ENCODE data around the gene RSPO4. TPM values are rescaled to one million over a fixed set of nuclear protein-coding genes. Genes with fewer than 3 reads are reported as not detected.

The RSPO4 gene
- total RNA-seq, 1 donor from 2014 or later: 0.11 TPM

DNA sequence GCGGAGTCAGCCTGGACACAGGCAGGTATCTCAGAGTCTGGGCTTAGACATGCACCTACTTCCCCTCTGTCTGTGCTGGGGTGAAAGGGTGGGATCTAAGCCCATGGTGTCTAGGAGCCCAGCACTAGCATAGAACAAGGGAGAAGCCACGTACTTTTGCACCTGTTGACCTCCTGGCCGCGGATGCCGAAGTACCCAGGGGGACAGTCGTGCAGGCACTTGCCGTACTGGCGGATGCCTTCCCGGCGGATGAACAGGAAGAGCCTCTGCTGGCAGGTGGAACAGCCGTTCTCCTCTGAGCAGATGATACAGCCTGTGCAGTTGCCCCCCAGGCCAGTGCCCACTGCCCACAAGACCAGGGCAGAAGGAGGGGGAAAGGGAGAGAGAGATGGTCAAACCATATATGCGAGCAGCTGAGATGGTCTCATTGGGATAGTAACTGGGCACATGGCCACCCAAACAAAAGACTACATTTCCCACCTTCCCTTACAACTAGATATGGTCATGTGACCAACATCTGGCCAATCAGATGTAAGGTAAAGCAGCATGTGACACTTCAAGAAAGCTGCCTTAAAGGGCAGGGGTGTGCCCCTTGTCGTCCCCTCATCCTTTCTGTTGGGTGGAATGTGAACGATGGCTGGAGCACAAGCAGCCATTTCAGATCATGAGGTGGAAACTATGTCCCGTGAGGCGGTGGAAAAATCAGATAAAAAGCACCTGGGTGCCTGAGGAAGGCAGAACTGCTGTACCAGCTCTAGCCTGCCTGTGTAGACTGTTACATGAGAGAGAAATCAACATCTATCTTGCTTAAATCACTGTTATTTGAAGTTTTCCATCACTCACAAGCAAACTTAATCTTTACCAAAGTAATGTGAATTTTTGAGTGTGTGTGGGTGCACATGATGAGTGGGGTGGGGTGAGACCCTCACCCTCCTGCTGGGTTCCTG is 34.0 kb downstream of the RSPO4 start:
- no peaks in the 10 kb centered on the region for H3K36me3 Mint-ChIP-seq (ENCODE audit: low read depth)
- no peak for DNase-seq
- H3K27me3 Mint-ChIP-seq: peaks cover 13% of the 10 kb centered on the region
- H3K4me1 Mint-ChIP-seq: no peaks in the 10 kb centered on the region
- TF ChIP-seq CTCF (IDR thresholded peaks at IDR 0.05): no peak
- ATAC-seq (ENCODE audit: low read depth): no peak
- ChIA-PET POLR2A (no interaction called here), CTCF (interaction anchor here (1.2 kb wide), 1 partner anchor 10 kb away, joined by 4 read pairs; no protein-coding TSS in a partner anchor)
- H3K4me3 Mint-ChIP-seq: no peak overlapping the region
- peaks cover 3% of the 10 kb centered on the region for H3K9me3 Mint-ChIP-seq
- no peak overlapping the region for H3K27ac Mint-ChIP-seq
- intact Hi-C loops (cut with micrococcal nuclease): no loop called here

- intact Hi-C loops (cut with micrococcal nuclease): no loop called here
- Mint-ChIP-seq H3K4me1 (no peaks in the 10 kb centered on the region), H3K4me3 (no peak overlapping the region), H3K36me3 (ENCODE audit: low read depth) (no peaks in the 10 kb centered on the region), H3K27ac (no peak overlapping the region), H3K9me3 (peaks cover 3% of the 10 kb centered on the region), H3K27me3 (peaks cover 13% of the 10 kb centered on the region)
- ATAC-seq (ENCODE audit: low read depth) (no peak), DNase-seq (no peak)
- CTCF ChIA-PET: no interaction called here
- no peak for TF ChIP-seq CTCF (IDR thresholded peaks at IDR 0.05)
- POLR2A ChIA-PET: no interaction called here
These were observed 36.2 kb downstream of the RSPO4 start for GRCh38 chr20:965956-966355.

DNA sequence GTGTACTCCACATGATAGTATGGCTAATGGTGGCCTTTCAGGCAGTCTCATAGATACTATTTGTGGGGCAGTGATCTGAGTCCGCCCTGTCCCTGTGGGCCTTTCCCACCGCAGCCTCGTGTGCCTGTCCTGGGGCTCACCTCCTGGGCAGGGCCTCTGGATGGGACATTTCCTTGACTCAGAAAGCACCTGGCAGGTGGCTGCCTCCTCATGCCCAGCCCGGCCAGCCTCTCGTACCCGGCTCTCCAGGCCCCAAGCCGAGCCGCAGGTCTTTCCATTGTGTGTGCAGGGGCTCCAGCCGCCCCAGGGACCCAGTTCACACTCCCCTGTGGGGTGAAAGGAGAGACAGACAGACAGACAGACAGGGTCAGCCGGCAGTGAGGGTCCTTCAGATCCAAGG is 38.3 kb downstream of the RSPO4 start:
- intact Hi-C loops (cut with micrococcal nuclease): no loop called here
- no peak for ATAC-seq (ENCODE audit: low read depth)
- H3K36me3 Mint-ChIP-seq (ENCODE audit: low read depth): no peaks in the 10 kb centered on the region
- H3K4me3 Mint-ChIP-seq: no peak overlapping the region
- no peaks in the 10 kb centered on the region for H3K4me1 Mint-ChIP-seq
- ChIA-PET CTCF (no interaction called here), POLR2A (no interaction called here)
- DNase-seq: no peak
- TF ChIP-seq CTCF (IDR thresholded peaks at IDR 0.05): no peak
- peaks cover 15% of the 10 kb centered on the region for H3K27me3 Mint-ChIP-seq
- H3K9me3 Mint-ChIP-seq: peaks cover 3% of the 10 kb centered on the region
- no peak overlapping the region for H3K27ac Mint-ChIP-seq

DNA sequence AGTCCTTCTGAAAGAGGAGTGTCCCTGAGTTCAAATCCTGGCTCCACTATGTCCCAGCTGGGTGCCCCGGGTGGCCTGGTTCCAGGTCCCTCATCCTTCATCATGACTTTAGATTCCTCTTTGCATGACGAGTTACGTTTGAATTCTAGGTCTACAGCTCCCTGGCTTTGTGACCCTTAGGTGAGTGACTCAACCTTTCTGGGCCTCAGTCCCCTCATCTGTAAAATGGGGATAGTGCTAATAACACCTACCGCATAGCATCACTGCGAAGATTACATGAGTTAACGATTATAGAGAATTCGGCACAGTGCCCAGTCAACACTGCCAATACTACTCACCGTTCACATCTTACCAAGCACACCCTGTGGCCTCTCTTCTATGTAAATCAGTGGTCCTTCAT is 39.4 kb downstream of the RSPO4 start:
- intact Hi-C loops (cut with micrococcal nuclease): no loop called here
- Mint-ChIP-seq H3K36me3 (ENCODE audit: low read depth) (no peaks in the 10 kb centered on the region), H3K9me3 (peaks cover under 1% of the 10 kb centered on the region), H3K4me1 (no peaks in the 10 kb centered on the region), H3K27ac (no peak overlapping the region), H3K4me3 (no peak overlapping the region), H3K27me3 (peaks cover 15% of the 10 kb centered on the region)
- no peak for ATAC-seq (ENCODE audit: low read depth)
- no peak for TF ChIP-seq CTCF (IDR thresholded peaks at IDR 0.05)
- CTCF ChIA-PET: no interaction called here
- no peak for DNase-seq
- POLR2A ChIA-PET: no interaction called here

- ATAC-seq (ENCODE audit: low read depth) (no peak), DNase-seq (no peak)
- POLR2A ChIA-PET: no interaction called here
- no peaks in the 10 kb centered on the region for H3K36me3 Mint-ChIP-seq (ENCODE audit: low read depth)
- CTCF ChIA-PET: no interaction called here
- no peak overlapping the region for H3K27ac Mint-ChIP-seq
- no peak overlapping the region for H3K4me3 Mint-ChIP-seq
- H3K9me3 Mint-ChIP-seq: no peaks in the 10 kb centered on the region
- no peaks in the 10 kb centered on the region for H3K4me1 Mint-ChIP-seq
- peaks cover 15% of the 10 kb centered on the region for H3K27me3 Mint-ChIP-seq
- TF ChIP-seq CTCF (IDR thresholded peaks at IDR 0.05): no peak
- intact Hi-C loops (cut with micrococcal nuclease): no loop called here
These were observed 39.9 kb downstream of the RSPO4 start for GRCh38 chr20:962223-962622.

Measured in activated B cell treated with CpG ODN at 0.5 μM for 24 hours (primary cell).